RKO (cell line): ENCODE data around the gene GCKR.
"Not testable (repeated sequence)": the region's sequence is repeated elsewhere in the genome, so short reads cannot be mapped to it uniquely, and the experiment has no call there.

Source experiments
- DNase-seq: peaks from one replicate; pipeline ENCODE4 v3.0.0-alpha.2; 2016; ENCODE audit warnings: low spot score

The GCKR gene

DNA sequence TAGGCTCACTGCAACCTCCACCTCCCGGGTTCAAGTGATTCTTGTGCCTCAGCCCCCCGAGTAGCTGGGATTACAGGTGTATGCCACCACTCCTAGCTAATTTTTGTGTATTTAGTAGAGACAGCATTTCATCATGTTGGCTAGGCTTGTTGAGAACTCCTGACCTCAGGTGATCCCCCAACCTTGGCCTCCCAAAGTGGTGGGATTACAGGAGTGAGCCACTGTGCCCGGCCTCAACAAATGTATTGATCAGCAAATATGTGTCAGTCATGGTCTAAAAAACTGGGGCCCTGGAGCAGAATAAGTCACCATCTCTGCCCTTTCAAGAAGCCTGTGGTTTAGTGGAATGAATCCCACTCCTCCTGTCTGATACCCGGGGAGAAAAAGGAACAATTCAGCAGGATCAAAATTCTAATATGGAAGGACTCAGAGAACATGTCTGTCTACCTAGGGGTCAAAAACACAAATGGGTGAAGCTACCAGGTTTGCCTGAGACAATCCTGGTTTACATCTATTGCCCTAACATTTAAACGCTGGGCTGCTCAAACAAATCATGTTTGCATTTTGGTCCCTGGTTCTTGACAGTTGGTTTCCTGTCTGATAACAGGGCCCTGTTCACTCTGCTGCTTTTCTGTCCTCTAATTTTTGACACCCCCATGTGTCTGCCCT is 21.6 kb downstream of the GCKR start:
- DNase-seq, result no peak

DNA sequence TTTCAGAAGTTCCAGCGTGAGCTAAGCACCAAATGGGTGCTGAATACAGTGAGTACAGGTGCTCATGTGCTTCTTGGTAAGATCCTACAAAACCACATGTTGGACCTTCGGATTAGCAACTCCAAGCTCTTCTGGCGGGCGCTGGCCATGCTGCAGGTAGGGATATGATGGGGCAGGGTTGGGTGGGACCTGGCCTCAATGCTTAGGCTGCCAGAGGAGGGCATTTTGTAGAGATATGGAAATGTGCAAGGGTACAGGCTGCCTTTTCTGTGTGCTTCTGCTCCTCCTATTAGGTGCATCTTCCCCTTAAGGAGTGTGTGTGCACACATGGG is 22.1 kb downstream of the GCKR start:
- no peak for DNase-seq

DNA sequence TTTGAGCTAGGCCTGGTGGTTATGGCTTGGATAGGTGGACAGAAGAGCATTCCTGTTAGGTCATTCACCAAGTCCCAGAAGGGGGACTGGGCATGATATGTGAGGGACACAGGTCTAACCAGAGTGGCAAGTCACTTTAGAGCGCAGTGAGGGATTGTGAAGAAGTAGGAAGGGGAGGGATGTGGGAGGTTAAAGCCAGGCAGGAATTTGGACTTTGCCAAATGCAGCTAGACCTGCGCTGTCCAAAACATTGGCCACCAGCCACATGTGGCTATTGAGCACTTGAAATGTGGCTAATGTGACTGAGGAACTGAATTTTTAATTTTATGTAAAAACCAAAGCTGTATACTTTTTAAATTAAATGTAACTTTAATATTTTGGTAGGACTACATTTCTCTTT is 23.7 kb downstream of the GCKR start:
- DNase-seq, result no peak

DNA sequence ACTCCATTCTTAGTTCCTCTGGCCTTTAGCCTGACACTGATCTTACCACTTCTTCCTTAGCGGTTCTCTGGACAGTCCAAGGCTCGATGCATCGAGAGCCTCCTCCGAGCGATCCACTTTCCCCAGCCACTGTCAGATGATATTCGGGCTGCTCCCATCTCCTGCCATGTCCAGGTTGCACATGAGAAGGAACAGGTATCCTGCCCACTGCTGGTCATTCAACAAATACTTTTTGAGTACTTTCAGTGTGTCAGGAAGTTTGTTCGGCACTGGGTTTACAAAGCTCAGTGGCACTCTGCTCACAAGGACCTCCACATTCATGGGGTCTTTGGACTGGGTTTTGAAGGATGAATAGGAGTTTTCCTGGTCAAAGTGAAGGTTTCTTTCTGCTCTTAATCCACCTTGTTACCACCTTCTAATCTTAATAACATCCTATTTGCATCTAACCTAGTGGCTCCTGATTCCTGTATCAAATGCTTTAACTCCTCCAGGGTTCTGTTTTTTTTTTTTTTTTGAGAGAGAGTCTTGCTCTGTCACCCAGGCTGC is 25.8 kb downstream of the GCKR start:
- DNase-seq, result no peak

DNA sequence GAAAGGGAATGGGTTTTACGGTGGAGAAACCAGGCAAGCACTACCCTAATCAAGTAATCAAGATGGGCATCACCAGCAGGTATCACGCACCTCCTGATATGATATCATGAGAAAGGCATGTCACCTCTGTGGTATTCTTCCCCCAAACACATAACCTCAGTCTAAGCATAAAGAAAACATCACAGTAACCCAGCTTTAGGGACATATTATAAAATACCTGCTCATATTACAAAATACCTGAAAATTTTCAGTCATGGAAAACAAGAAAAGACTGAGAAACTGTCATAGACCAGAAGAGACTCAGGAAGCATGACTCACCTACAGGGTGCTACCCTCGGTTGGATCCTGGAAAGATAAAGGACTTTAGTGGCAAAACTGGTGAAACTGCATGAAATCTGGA is 30.5 kb downstream of the GCKR start:
- DNase-seq, result no peak

DNA sequence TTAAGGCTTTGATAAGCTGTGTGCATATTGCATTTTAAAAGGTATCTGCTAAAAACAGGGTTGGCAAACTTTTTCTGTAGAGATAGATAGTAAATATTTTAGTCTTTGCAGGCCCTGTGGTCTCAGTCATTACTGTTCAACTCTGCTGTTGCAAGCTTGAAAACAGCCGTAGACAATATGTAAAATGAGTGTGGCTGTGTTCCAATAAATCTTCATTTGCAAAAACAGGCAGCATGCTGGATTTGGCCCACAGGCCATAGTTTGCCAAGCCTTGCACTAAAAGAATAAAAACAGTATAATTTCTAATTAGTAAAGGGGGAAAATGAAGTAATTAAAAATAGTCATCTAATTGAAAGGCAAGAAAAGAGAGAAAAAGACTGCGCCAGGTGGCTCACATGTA is 35.3 kb downstream of the GCKR start:
- no peak for DNase-seq

DNA sequence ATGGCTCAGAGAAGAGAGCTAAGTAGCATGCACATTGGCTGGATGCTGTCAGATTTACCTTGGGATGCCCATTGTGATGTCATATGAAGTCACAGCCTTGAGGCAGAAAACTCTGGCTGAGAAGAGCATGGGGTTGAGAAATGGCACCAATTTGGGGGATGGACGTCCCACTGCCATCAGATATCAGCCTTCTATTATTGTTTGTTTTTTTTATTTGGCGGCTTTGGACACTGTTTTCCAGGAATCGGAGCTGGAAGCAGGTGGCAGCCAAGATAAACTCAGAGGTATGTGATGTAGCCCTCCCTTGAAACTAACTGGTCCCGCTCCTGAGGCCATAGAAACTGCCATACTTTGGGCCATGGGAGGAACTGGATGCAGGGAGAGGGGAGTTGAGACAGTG is 40.6 kb downstream of the GCKR start:
- no peak for DNase-seq

DNA sequence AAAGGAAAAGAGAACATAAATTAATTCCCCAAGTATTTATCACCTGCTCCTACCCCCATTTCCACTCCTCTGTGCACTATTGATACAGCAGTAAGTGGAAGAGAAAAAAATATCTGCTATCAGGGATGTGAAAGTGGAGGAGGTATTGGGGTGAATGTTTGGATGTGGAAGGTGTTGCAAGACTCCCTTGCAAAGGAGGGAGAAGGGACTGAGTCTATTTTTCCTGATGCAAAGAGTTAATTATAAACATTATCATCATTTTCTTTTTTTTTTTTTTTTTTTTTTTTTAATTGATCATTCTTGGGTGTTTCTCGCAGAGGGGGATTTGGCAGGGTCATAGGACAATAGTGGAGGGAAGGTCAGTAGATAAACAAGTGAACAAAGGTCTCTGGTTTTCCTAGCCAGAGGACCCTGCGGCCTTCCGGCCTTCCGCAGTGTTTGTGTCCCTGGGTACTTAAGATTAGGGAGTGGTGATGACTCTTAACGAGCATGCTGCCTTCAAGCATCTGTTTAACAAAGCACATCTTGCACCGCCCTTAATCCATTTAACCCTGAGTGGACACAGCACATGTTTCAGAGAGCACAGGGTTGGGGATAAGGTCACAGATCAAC is 42.3 kb downstream of the GCKR start:
- not testable (repeated sequence) for DNase-seq

DNA sequence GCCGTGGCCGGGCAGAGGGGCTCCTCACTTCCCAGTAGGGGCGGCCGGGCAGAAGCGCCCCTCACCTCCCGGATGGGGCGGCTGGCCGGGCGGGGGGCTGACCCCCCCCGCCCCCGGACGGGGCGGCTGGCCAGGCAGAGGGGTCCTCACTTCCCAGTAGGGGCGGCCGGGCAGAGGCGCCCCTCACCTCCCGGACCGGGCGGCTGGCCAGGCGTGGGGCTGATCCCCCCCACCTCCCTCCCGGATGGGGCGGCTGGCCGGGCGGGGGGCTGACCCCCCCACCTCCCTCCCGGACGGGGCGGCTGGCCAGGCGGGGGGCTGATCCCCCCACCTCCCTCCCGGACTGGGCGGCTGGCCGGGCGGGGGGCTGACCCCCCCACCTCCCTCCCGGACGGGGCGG is 43.0 kb downstream of the GCKR start:
- DNase-seq, result not testable (repeated sequence)

DNA sequence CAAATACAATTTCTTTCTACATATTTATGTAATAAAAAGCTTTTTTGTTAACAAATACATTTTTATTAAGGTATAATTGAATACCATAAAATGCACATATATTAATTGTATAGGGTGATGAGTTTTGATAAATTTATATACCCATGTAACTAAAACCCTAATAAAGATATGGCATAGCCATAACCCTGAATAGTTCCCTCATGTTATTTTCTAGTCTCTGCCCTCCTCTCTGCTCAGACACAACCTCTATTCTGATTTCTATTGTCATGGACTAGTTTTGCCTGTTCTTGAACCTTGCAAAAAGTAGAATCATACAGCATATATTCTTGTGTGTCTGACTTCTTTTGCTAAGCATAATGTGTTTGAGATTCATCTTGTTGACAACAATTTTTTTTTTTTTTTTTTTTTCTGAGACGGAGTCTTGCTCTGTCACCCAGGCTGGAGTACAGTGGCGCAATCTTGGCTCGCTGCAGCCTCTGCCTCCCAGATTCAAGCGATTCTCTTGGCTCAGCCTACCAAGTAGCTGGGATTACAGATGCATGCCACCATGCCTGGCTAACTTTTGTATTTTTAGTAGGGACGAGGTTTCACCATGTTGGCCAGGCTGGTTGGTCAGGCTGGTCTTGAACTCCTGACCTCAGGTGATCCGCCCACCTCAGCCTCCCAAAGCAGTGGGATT is 47.6 kb downstream of the GCKR start:
- no peak for DNase-seq

DNA sequence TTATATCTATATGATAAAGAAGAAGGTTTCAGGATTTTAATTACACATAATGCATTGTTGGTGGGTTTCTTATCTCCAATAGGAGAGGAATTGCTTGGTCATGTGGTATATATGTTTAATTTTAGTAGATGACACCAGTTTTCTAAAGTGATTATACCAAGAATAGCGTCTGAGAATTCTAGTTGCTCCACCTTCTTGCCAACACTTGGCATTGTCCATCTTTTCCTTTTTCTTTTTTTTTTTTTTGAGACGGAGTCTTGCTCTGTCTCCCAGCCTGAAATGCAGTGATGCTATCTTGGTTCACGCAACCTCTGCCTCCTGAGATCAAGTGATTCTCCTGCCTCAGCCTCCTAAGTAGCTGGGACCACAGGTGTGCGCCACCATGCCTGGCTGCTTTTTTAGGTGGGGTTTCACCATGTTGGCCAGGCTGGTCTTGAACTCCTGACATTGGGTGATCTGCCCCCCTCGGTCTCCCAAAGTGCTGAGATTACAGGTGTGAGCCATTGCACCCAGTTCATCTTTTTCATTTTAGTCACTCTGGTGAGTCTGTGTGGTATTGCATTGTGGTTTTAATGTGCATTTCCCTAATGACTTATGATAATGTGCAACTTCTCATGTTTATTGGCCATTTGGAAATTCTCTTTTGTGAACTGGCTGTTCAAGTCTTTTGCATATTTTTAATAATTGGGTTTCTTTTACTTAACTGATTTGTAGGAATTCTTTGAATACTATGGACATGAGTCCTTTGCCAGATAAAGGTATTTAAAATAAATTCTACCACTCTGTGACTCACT is 48.9 kb downstream of the GCKR start:
- peak; percentile 60 for DNase-seq

DNA sequence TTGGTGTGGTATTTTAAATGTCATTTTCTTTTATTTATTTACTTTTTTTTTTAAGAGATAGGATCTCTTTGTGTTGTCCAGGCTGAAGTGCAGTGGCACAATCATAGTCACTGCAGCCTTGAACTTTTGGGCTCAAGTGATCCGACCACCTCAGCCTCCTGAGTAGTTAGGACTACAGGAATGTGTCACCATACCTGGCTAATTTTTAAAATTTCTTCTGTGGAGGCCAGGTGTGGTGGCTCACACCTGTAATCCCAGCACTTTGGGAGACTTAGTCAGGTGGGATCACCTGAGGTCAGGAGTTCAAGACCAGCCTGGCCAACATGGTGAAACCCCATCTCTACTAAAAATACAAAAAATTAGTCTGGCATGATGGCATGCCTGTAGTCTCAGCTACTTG is 52.7 kb downstream of the GCKR start:
- DNase-seq, result no peak

DNA sequence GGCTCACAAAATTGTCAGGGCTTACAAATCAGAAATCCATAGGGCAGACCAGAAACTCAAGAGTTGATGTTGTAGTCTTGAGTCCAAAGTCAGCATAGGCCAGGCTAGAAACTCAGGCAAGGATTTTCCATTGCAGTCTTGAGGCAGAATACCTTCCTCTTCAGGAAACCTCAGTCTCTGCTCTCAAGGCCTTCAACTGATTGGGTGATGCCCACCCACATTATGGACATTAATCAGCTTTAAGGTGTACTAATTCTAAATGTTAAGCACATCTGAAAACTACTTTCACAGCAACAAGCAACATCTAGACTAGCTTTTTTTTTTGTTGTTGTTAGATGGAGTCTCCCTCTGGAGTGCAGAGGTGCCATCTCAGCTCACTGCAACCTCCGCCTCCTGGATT is 54.9 kb downstream of the GCKR start:
- no peak for DNase-seq

DNA sequence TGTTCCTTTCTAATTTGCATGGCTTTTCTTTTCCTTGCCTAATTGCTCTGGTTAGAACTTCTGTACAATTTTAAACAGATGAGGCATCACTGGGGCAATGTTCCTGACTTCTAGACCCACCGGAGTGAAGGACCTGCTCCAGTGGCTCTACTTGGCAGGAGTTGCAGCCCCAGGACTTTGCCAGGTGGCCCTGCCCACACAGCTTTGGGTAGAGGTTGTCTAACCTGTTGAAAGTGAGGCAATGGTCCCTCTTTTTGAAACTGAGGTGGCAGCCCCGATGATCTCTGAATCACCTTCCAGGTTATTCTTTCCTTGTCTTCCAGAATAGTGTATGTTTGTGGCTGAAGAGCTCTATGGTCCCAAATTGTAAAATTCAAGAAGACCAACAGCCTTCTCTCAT is 56.3 kb downstream of the GCKR start:
- no peak for DNase-seq

DNA sequence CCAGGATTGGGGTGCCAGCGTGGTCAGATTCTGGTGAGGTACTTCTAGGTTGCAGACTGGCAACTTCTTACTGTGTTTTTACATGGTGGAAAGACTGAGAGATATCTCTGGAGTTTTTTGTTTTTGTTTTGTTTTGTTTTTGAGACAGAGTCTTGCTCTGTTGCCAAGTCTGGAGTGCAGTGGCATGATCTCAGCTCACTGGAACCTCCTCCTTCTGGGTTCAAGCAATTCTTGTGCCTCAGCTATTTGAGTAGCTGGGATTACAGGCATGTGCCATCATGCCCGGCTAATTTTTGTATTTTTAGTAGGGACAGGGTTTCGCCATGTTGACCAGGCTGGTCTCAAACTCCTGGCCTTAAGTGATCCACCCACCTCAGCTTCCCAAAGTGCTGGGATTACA is 57.8 kb downstream of the GCKR start:
- not testable (repeated sequence) for DNase-seq

DNA sequence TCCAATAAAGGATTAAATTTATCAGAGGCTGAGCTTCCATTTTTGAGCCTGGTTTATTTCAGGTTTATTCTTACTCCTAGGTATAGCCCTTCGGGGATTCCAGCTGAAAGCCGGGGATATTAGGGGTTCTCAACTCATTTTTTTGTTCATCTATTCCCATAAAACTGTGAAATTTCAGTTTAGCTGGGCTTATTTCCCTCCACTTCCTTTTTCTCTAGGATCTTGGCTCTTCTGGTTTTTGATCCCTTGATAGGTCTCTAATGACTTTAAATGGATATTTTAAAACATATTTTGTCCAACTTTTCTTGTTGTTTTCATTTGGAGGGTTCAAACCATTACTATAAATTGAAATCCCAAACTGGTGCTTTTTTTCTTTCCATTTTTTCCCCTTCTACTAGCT is 62.6 kb downstream of the GCKR start:
- DNase-seq, result no peak

DNA sequence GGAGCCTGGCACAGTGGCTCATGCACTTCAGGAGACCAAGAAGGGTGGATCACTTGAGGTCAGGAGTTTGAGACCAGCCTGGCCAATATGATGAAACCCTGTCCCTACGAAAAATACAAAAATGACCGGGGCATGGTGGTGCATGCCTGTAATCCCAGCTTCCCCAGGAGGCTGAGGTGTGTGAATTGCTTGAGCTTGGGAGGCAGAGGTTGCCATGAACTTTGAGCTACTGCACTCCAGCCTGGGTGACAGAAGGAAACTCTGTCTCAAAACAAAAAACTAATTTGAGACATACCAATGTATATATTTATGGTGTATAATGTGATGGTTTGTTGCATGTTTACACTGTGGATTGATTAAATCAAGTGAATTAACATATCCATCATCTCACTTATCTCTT is 64.4 kb downstream of the GCKR start:
- DNase-seq, result no peak

DNA sequence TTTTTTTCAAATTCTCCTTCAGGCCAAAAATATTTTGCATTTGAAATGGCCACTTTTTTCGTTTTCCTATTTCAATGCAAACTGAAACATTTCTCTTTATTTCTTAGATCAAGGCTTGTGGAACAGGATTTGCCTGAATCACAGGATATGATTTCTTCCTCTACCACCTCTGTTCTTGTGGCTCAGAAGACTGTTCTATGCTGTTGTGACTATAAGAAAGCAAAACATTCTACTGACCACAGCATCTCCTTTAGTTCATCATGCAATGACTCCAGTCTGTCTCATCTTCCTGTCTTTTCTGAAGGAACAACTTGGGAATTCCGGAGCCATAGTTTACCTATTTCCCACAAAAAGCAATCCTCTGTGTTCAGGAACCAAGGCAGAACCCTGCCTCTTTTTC is 70.0 kb downstream of the GCKR start:
- DNase-seq, result peak; percentile 83

DNA sequence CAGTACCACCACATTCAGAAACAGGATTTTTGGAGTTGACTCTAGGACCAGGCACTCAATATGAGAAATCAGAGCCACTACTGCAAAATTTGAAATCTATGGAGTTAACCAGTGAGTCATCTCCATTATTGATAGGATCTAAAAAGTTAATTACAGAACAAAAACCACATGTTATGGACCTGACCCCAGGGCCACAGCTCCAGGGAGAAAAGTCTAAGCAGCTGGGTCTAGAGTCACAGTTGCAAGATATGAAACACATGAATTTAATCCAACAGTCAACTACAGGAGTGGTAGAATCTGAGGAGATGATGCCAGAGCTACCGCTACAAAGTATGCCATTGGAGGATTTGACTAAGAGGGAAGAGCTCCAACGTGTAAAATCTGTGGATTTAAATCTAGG is 72.8 kb downstream of the GCKR start:
- DNase-seq, result no peak

DNA sequence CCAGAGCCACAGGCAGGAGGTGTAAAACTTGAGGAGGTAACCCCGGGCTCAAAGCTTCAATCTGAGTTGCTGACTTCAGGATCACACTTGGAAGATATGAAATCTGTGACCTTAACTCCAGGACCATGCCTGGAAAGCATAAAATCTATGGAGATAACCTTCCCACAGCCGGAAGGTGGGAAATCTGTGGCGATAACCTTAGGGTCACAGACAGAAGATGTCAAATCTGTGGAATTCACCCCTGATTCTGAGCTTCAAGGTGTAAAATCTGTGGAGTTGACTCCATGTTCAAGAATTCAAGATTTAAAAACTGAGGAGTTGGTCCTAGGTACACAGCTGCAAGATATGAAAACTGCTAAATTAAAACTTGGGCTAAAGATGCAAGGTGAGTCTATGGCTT is 74.6 kb downstream of the GCKR start:
- DNase-seq, result no peak

DNA sequence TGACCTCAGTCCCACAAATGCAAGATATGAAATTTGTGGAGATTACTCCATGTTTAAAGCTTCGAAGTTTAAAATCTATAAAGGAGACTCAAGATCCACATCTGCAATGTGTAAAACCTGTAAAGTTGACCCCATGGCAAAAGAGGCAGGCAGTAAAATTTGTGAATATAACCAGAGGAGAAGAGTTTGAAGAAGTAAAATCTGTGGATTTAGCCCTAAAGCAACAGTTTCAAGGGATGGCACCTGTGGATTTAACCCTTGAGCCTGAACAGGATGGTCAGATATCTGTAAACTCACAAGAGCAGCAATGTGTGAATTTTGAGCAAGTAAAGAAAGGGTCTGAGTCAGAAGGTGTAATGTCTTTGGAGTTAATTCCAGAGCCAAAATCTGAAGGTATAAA is 75.0 kb downstream of the GCKR start:
- DNase-seq, result no peak

DNA sequence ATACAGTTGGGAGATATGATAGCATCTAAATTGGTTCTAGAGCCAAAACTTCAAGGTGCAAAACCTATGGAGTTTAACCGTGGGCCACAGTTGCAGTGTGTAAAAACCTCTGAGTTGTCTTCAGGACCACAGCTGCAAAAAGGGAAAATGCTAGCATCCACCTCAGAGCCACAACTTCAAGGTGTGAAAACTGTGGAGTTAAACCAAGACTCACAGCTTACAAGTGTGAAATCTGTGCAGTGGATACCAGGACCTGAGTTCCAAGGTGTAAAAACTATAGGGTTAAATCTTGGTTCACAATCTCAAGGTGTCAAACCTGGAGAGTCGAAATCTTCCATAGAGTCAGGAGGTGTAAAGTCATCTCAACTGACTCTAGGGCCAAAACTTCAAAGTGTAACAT is 75.8 kb downstream of the GCKR start:
- DNase-seq, result no peak

DNA sequence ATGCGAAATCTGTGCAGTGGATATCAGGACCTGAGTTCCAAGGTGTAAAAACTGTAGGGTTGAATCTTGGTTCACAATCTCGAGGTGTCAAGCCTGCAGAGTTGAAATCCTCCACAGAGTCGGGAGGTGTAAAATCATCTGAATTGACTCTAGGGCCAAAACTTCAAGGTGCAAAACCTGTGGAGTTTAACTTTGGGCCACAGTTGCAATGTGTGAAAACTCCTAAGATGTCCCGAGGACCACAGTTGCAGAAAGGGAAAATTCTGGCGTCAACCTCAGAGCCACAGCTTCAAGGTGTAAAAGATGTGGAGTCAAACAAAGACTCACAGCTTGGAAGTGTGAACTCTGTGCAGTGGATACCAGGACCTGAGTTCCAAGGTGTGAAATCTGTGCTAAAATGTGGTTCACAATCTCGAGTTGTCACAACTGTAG is 76.4 kb downstream of the GCKR start:
- no peak for DNase-seq
